IPS-NIHi7 (cell line): ENCODE results near the gene GBP3.
"Not testable (repeated sequence)": the region's sequence is repeated elsewhere in the genome, so short reads cannot be mapped to it uniquely, and the experiment has no call there.

Experiments used
- DNase-seq: peaks from one replicate; pipeline ENCODE4 v3.0.0; 2012; ENCODE audit warnings: mixed read lengths; ENCODE audit errors: extremely low spot score

Gene GBP3, protein sequence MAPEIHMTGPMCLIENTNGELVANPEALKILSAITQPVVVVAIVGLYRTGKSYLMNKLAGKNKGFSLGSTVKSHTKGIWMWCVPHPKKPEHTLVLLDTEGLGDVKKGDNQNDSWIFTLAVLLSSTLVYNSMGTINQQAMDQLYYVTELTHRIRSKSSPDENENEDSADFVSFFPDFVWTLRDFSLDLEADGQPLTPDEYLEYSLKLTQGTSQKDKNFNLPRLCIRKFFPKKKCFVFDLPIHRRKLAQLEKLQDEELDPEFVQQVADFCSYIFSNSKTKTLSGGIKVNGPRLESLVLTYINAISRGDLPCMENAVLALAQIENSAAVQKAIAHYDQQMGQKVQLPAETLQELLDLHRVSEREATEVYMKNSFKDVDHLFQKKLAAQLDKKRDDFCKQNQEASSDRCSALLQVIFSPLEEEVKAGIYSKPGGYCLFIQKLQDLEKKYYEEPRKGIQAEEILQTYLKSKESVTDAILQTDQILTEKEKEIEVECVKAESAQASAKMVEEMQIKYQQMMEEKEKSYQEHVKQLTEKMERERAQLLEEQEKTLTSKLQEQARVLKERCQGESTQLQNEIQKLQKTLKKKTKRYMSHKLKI

DNA sequence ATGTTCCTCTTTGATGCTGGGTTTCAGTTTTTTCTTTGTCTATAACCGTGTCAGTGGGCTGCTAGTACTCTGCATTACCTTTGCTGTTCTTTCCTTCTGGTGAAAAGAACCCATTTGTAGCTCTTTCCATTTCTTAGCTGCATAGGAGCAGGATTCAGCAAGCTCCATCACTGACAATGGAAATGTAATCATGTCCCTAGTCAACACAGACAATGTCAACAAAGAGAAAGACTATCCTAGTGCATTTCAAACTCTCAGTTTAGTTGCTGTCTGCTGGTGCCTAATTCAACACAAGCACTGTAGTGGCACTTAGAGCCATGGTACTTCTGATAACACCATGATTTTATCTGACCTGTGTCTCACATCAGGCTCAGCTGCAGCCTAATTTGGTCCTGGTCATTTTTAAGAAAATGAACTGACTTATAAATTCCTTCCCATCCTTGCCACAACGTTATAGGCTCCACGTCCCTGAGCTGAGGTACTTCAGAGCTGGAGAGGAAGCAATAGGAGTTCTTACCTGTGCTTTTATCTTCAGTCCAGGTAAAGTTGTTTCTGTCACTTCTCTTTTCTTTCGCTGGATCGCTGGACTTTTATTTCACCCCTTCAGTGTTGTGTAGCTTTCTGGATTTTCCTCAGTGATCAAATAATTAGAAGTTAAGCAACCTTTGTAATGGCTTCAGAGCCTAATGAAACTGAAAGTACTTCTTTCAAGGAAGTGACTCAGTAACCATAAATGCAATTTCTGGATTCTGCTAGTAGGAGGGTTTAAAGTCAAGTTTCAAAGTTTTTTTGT, at the start of gene GBP3:
Gene GBP3, minus strand, starts transcription at position 700 of the 793 bp plus-strand sequence. CDS start 2,145 bp downstream, outside the sequence.
- DNase-seq: no peak

DNA sequence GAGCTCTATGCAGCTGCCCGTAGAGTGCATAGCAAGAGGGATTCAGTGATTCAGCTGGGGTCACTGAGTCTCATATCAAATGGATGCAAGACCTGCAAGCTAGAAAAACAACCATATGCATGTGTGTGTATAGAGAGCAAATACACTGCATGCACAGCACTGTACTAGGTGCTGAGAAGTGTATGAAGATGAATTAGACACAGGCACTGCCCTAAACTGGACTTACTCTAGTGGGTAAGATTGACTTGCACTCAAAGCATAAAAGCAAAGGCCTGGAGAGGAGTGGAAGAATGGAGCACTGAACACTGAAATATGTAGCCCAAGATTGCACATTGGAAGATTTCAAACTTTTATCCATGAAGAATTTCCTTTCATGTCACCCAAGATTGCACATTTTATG, 47.8 kb upstream of the GBP3 start:
- no peak for DNase-seq

DNA sequence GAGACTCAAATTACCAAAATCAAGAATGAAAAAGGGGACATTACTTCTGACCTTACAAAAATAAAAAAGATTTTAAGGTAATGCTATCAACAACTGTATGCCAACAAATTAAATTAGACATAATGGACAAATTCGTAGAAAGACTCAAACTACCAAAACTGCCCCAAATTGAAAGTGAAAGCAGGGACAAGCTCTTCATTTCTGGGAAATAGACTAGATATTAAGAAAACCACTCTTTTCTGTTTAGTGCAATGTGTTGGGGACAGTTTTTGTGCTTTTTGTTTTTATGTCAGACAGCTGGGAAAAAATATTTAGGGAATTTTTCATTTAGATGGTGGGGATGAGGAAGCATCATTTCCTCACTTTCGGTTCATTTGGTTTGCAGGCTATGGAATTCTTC, 47.3 kb upstream of the GBP3 start:
- DNase-seq: no peak

GRCh38 chr1:89068291-89068690, 45.6 kb upstream of the GBP3 start:
- no peak for DNase-seq

DNA sequence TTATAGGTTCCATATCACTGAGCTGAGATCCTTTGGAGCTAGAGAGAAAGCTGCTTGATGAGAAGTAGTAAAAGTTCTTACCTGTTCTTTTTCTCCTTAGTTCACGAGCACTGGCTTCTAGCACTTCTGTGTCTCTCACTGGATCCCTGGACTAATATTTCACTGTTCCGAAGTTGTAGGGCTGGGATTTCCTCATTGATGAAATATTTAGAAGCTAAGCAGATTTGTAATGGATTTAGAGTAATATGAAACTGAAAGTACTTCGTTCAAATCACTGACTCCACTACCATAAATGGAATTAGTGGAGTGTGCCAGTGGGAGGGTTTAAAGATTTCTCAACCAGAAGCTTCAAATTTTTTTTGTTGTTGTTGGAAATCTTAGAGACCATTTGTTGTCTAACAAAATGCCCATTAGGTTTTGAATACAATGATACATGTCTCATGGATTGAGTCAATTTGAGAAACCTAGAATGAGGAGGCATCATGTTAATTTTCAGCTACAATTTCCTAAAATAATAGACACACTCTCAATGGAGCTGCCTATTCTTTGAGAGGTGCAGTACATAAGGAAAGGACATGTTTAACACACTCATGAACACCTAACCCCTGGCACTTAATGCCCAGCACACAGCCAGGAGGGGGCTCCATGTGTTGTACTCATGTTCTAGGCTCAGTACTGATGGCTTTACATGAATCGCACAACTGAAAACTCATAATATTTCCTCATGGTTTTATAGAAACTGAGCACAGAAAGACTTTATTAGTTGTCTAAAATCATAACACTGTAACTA, 42.6 kb upstream of the GBP3 start, which contains the start of gene GBP1:
Gene GBP1, minus strand, starts transcription at position 130 of the 790 bp plus-strand sequence. CDS start 1,974 bp downstream, outside the sequence.
- no peak for DNase-seq

GRCh38 chr1:89064632-89065031, 42.0 kb upstream of the GBP3 start:
- DNase-seq: no peak

- DNase-seq: no peak
Measured at GRCh38 chr1:89063094-89063493, 40.4 kb upstream of the GBP3 start.

GRCh38 chr1:89060091-89060490, 37.4 kb upstream of the GBP3 start:
- DNase-seq: no peak

GRCh38 chr1:89051955-89052312, 29.3 kb upstream of the GBP3 start:
- DNase-seq: no peak

GRCh38 chr1:89051300-89051954, 28.8 kb upstream of the GBP3 start:
- no peak for DNase-seq

DNA sequence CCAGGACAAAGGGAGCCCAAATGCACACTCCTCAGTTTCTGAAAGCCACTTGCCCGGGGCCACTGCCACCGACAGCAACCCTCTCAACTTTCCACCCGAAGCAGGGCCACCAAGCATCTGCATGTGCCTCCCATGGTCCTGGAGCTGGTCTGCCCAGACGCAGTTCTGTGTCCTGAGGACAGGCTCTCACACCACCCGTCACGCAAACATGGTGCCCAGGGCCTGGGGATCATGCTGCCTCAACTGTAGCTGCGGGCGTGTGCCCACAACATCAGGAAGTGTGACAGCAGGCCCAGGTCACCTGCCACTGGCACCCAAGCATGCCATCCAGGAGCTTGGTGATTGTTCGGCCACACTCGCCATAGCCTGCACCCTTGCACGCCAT, 28.0 kb upstream of the GBP3 start:
- no peak for DNase-seq

- not testable (repeated sequence) for DNase-seq
Measured at GRCh38 chr1:89049901-89050648, 27.4 kb upstream of the GBP3 start.

DNA sequence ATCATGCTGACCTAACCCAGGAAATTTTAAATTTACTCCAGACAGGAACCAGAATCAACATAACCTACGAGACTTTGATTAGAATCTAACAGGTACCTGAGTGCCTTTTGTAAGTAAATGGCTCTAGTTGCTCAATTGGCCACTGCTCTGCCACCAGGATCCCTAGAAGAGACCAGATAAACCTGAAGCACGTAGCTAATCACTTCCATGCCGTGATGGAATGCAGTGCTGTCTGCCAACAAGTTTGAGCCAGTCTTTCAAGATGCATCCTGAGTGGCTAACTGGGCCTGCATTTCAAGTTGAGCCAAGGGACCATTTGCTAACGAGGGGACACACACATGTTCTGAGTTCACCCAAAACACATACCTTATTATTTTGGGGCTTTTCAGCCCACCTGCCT, 26.5 kb upstream of the GBP3 start:
- DNase-seq: not testable (repeated sequence)

- no peak for DNase-seq
Measured at GRCh38 chr1:89047734-89048133, 25.1 kb upstream of the GBP3 start.

DNA sequence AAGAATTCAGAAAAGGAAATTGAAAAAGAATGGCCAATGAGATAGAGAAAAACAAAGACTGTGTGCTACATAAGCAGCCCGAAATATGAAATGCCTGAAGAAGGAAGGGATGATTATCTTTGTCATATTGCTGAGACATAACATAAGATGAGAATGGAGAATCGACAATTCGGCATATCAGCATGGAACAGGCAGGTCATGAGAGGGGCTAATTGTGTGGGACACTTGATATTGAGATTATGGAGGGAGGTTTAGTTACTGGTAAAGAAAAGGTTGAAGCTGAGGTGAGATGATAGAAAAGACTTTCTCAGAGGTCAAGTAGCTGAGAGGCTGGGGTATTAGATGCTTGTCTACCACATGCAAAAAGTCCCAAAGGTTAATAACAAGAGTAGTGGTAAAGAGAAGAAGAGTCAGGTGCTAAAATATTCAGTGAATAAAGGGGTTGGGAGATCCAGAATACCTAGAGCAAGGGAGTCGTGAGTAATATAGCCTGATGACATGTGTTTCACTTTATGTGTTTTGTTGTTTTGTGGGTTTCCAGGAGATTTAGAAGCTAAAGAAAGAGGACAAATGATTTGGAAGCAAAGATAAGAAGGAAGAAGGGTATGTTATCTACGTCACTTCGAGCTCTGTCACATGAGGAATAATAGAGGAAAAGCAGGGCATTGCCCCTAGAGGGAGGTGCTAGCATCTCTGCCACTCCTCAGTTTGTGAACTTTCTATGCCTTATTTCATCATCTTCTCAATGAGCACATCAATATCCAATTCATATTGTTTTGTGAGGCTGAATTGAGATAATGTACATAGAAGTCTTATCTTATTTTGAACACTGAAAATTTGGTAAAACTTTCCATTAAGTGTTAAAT, 23.9 kb upstream of the GBP3 start:
- not testable (repeated sequence) for DNase-seq

- no peak for DNase-seq
Measured at GRCh38 chr1:89044970-89045721, 22.5 kb upstream of the GBP3 start.

- DNase-seq: no peak
Measured at GRCh38 chr1:89043940-89044339, 21.3 kb upstream of the GBP3 start.

DNA sequence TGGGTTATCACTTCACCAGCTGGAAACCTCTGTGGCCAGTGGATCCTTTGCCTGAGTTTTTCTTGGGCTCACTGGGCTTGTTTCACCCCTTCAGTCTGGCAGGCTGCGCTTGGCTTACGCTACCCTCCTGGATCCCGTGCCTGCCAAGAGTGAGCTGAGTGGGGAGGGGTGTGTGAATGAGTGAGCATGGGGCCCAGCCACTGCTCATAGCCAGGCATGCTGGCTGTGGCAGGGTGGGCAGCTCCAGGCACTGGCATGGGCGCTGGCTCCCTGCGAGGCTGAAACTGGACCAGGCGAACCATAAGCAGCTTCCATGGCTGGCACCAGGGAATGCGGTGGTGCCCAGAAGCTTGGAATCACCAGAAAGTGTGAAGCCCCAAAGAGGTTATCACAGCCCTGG, 19.8 kb upstream of the GBP3 start:
- no peak for DNase-seq

DNA sequence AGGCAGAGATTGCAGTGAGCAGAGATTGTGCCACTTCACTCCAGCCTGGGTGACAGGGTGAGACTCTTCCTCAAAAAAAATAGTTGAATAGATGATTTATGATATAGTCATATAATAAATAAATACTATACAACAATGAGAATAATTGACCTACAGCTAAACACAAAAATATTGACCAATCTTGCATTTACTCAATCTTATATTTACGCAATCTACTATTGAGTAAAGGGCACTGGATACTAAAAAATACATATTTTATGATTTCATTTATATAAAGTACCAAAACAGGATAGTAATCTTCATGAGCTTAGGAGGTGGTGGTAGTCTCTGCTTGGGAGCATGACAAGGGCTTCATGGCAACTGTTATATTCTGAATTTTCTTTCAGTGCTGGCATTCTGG, 19.1 kb upstream of the GBP3 start:
- DNase-seq: no peak
